ENCODE results near the gene RAMACL.

- TF ChIP-seq, protein P1, sequence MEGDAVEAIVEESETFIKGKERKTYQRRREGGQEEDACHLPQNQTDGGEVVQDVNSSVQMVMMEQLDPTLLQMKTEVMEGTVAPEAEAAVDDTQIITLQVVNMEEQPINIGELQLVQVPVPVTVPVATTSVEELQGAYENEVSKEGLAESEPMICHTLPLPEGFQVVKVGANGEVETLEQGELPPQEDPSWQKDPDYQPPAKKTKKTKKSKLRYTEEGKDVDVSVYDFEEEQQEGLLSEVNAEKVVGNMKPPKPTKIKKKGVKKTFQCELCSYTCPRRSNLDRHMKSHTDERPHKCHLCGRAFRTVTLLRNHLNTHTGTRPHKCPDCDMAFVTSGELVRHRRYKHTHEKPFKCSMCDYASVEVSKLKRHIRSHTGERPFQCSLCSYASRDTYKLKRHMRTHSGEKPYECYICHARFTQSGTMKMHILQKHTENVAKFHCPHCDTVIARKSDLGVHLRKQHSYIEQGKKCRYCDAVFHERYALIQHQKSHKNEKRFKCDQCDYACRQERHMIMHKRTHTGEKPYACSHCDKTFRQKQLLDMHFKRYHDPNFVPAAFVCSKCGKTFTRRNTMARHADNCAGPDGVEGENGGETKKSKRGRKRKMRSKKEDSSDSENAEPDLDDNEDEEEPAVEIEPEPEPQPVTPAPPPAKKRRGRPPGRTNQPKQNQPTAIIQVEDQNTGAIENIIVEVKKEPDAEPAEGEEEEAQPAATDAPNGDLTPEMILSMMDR (conservative IDR thresholded peaks at IDR 0.05; ENCODE audit: low read depth, low read length) = no peak
- TF ChIP-seq EZH2 (IDR thresholded peaks at IDR 0.05; ENCODE audit: low read length, unreplicated experiment) = no peak
- TF ChIP-seq EZH2phosphoT487 (IDR thresholded peaks at IDR 0.05; ENCODE audit: borderline replicate concordance, low read length) = no peak
Observed at GRCh38 chr6:166584155-166584554, 2.3 kb downstream of the RAMACL start.
